ENCODE measurements around the gene KLK8.

- TF ChIP-seq CTCF (IDR thresholded peaks at IDR 0.05): no peak
- no peak for TF ChIP-seq EP300 (IDR thresholded peaks at IDR 0.05)
- no peak for TF ChIP-seq USF2 (IDR thresholded peaks at IDR 0.05)
- no peak for TF ChIP-seq PBX3 (IDR thresholded peaks at IDR 0.05)
- TF ChIP-seq HMGXB4 (CRISPR knock-in tag; IDR thresholded peaks at IDR 0.05; ENCODE audit: borderline replicate concordance): no peak
- no peak for TF ChIP-seq RCOR1 (IDR thresholded peaks at IDR 0.05; ENCODE audit: low read depth, low read length)
- TF ChIP-seq SMC3 (IDR thresholded peaks at IDR 0.05): no peak
- TF ChIP-seq ZFP36 (IDR thresholded peaks at IDR 0.05; ENCODE audit: borderline replicate concordance, partially characterized antibody): no peak
- no peak for TF ChIP-seq REST (IDR thresholded peaks at IDR 0.05)
- no peak for TF ChIP-seq E2F6 (IDR thresholded peaks at IDR 0.05; ENCODE audit: borderline replicate concordance, low read depth)
Observed at GRCh38 chr19:51024924-51025323, 23.5 kb upstream of the KLK8 start.
